Right hindlimb (tissue), 1 donor: ENCODE measurements around the gene UGP2.
"Not testable (repeated sequence)": the region's sequence is repeated elsewhere in the genome, so short reads cannot be mapped to it uniquely, and the experiment has no call there.

ENCODE experiments used
- DNase-seq: peaks from one replicate; pipeline ENCODE4 v3.0.0-alpha.2; 2018

The UGP2 gene

GRCh38 chr2:63898839-63899238 is 57.1 kb downstream of the UGP2 start:
- DNase-seq, result no peak

DNA sequence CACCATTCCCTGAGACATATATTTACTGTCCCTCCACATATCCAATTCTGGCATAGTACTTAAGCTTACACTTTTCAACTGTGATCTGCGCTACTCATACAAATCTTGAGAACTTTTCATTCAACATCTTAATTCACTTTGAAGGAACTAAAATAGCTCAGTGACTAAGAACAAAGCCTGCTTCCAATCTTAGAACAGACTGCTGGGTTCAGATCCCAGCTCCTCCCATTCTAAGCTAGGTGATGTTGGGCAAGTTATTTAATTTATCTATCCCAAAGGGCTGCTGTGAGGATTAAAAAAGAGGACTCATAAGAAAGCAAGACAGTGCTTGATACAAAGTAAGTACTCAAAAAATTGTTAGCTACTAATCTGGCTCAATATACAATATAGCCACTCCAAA is 57.9 kb downstream of the UGP2 start:
- no peak for DNase-seq

DNA sequence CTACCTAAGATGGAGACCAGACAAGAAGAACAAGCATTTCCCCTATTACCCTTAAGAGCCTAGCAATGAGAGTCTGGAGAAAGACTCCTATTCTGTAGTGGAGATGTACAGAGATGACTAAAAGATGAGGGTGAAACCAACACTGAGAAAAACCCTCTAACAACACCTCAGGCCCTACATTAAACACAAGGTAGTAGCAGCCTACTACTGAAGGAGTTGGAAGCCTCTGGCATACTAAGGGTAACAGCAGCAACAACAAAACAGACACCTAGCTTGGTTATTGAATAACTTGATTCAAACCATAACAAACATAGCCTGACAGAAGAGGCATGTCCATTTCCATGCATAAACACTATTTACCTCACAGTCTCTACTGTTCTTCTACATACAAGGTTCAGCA is 60.5 kb downstream of the UGP2 start:
- DNase-seq, result no peak

DNA sequence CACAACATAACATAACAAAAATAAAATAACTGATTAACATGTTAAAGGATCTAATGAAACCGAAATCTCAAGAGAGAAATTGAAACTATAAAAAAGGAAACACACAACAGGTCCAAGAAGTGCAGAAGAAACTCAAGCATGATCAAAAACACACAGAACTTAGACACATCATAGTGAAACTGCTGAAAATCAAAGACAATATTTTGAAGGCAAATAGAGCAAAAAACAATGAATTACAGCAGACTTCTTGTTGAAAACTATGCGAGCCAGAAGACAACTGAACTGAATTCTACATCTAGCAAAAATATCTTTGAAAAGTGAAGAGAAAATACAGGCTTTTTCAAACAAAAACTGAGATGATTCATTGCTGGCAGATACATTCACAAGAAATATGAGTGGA is 61.3 kb downstream of the UGP2 start:
- DNase-seq, result no peak

DNA sequence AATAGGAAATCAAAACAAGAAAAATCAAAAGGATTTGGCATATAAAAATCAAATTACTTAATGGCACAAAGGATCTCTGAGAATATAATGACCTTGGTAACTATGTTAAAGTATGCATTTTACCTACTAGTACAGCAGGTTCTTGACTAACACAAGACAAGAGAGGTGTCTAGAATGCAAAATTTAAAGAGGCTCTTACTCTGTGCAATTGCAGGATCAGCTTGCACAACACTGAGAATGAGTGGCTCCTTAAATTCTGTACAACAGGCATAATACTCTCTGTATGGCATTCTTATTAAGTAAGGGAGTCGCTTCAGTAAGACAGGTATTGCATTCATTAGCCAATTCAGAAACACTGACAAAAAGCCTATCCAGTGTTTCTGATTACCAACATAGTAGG is 72.6 kb downstream of the UGP2 start:
- DNase-seq, result no peak

GRCh38 chr2:63926815-63927214 is 85.1 kb downstream of the UGP2 start:
- DNase-seq, result no peak

DNA sequence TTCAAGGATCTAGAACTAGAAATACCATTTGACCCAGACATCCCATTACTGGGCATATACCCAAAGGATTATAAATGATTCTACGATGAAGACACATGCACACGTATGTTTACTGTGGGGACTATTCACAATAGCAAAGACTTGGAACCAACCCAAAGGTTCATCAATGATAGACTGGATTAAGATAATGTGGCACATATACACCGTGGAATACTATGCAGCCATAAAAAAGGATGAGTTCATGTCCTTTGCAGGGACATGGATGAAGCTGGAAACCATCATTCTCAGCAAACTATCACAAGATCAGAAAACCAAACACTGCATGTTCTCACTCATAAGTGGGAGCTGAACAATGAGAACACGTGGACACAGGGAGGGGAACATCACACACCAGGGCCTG is 90.4 kb downstream of the UGP2 start:
- not testable (repeated sequence) for DNase-seq
